Measurements from ENCODE around the gene CD247.

Gene CD247

DNA sequence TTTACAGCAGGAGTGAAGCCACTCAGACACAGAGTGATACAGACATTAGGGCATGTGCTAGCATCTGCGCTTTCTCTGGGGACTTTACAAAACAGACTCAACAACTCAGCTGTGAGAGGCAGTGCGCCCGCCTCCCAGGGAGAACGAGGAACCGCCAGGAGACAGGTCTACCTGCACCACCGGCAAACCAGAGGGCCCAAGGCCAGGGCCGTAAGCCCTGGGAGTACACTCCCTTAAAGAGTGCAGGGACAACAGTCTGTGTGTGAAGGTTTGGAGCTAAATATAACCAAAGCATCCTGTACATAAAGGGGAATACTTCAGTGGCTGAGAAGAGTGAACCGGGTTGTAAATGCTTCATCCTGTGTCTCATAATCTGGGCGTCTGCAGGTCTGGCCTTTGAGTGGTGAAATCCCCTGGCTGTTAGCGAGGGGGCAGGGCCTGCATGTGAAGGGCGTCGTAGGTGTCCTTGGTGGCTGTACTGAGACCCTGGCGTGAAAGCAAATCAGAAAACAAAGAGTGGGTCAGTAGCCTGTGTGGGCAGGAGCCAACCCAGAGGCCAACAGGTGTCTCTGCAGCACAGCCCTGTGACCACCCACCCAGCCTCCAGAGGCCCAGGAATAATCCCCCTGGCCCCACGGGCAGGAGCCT, 86.9 kb downstream of the CD247 start:
- peak; percentile 51 for FAIRE-seq
- no peak for DNase-seq (ENCODE audit: insufficient read length, low spot score)
- TF ChIP-seq SPI1 (IDR thresholded peaks at IDR 0.05; ENCODE audit: low read depth, low read length) (no peak), POLR2A (IDR thresholded peaks at IDR 0.05; ENCODE audit: low read depth, low read length) (no peak), POU2F2 (IDR thresholded peaks at IDR 0.05; ENCODE audit: low read depth, low read length) (peak; percentile 58; the same call in 1 of the 2 replicates), TAF1 (IDR thresholded peaks at IDR 0.05; ENCODE audit: low read depth, low read length) (no peak), POLR2AphosphoS5 (IDR thresholded peaks at IDR 0.05; ENCODE audit: low read depth, low read length) (no peak)

DNA sequence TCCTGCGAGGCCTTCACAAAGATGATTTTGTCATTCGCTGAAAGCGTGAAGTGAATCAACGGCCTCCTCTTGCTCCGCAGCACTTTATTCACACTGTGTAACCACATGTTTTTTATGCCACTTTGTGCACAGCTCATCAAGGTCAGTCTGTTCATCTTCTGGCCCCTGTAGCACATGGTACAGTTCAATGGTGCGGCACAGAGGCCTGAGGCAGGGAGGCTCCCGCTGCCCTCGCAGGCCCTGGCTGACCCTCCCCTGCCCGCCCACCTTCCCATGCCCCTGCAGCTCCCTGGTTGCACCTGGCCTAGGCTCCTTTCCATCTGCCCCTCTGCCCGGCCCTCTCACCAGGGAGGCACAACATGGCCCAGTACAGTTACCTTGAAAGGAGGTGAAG, 87.5 kb downstream of the CD247 start:
- TF ChIP-seq PAX5 (IDR thresholded peaks at IDR 0.05; ENCODE audit: insufficient read depth, low read length, severe bottlenecking) (no peak), SPI1 (IDR thresholded peaks at IDR 0.05; ENCODE audit: low read depth, low read length) (no peak), TAF1 (IDR thresholded peaks at IDR 0.05; ENCODE audit: low read depth, low read length) (no peak), POLR2A (IDR thresholded peaks at IDR 0.05; ENCODE audit: low read depth, low read length) (no peak), POLR2AphosphoS5 (IDR thresholded peaks at IDR 0.05; ENCODE audit: low read depth, low read length) (no peak), POU2F2 (IDR thresholded peaks at IDR 0.05; ENCODE audit: low read depth, low read length) (no peak)
- DNase-seq (ENCODE audit: insufficient read length, low spot score) (no peak), FAIRE-seq (peak; percentile 55)

DNA sequence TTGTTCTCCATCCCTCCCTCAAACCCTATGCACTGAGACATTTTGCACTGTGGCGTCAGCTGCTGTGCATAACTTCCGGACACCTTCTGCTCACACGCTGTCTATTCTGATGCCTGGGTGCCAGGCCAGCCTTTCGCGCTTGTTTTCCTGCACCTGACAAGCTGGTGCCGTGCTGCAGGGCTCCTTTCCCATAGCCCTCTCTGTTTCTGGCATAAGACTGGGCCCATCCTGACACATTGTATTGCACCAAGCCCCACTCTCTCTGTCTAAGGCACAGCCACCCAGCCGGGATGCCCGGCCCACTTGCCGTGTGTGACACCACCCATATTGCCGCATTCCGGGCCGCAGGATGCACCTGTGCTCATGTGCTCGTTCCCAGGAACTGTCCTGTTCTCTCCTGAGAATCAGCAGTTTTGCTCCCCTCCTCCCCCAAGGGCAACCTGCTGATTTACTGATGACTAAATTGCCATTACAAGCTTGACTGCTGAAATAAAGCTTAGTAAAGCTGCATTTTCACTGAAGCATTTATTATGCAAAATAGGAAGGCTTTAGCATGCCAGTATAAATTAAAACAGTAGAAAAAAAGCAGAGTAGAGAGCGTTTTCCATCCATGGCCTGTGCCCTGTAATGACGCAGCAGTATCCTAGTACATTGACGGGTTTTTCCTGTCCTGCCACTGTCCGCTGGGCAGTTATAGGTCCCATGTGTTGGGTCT, 88.0 kb downstream of the CD247 start:
- DNase-seq (ENCODE audit: insufficient read length, low spot score) = no peak
- TF ChIP-seq POLR2AphosphoS5 (IDR thresholded peaks at IDR 0.05; ENCODE audit: low read depth, low read length) (no peak), PAX5 (IDR thresholded peaks at IDR 0.05; ENCODE audit: insufficient read depth, low read length, severe bottlenecking) (no peak), POLR2A (IDR thresholded peaks at IDR 0.05; ENCODE audit: low read depth, low read length) (no peak), POU2F2 (IDR thresholded peaks at IDR 0.05; ENCODE audit: low read depth, low read length) (no peak)
- peak; percentile 91 for FAIRE-seq

DNA sequence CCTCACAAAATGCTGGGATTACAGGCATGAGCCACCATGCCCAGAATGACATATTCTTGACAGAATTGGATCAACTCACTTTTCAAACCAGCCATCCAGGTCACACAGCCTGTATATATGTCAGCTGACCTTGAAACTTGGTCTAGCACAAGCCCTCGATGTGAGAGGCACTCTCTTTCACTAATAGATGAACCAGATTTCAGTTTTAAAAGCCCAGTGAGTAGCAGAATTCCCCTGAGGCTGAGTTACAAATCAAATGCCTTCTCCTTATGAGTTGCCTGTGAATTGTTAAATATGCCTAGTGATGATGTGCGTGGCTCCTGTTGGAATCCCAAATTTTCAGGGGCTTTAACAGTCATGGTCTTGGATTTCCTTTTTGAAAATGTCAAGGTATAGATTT, 88.7 kb downstream of the CD247 start:
- TF ChIP-seq SPI1 (IDR thresholded peaks at IDR 0.05; ENCODE audit: low read depth, low read length) (no peak), POU2F2 (IDR thresholded peaks at IDR 0.05; ENCODE audit: low read depth, low read length) (no peak), POLR2AphosphoS5 (IDR thresholded peaks at IDR 0.05; ENCODE audit: low read depth, low read length) (no peak), TAF1 (IDR thresholded peaks at IDR 0.05; ENCODE audit: low read depth, low read length) (no peak), PAX5 (IDR thresholded peaks at IDR 0.05; ENCODE audit: insufficient read depth, low read length, severe bottlenecking) (no peak), POLR2A (IDR thresholded peaks at IDR 0.05; ENCODE audit: low read depth, low read length) (no peak)
- FAIRE-seq (no peak), DNase-seq (ENCODE audit: insufficient read length, low spot score) (no peak)

- FAIRE-seq (no peak), DNase-seq (ENCODE audit: insufficient read length, low spot score) (no peak)
- no peak for TF ChIP-seq PAX5 (IDR thresholded peaks at IDR 0.05; ENCODE audit: insufficient read depth, low read length, severe bottlenecking)
- TF ChIP-seq TAF1 (IDR thresholded peaks at IDR 0.05; ENCODE audit: low read depth, low read length) = no peak
- TF ChIP-seq POLR2A (IDR thresholded peaks at IDR 0.05; ENCODE audit: low read depth, low read length) = no peak
- TF ChIP-seq POU2F2 (IDR thresholded peaks at IDR 0.05; ENCODE audit: low read depth, low read length) = no peak
- TF ChIP-seq POLR2AphosphoS5 (IDR thresholded peaks at IDR 0.05; ENCODE audit: low read depth, low read length) = no peak
- no peak for TF ChIP-seq SPI1 (IDR thresholded peaks at IDR 0.05; ENCODE audit: low read depth, low read length)
These were observed 89.9 kb downstream of the CD247 start for GRCh38 chr1:167428395-167428794.

DNA sequence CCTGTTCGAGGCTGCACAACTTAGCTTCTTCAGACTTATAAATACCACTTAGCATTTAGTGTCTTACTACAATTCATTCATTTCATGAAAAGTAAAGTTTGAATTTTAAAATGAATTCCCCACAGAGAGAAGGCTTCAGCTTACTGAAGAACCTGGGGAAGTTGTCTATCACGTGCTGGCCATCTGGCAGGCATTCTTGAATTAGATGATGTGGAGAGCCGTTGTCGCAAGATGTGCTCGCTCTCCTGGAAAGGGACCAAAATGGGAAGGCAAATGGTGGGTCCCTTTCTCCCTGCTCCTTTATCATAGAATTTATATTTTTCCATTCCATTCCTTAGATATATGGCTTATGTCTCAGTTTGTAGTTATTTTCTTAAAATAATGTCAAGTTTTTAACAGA, 90.5 kb downstream of the CD247 start:
- no peak for TF ChIP-seq PAX5 (IDR thresholded peaks at IDR 0.05; ENCODE audit: insufficient read depth, low read length, severe bottlenecking)
- TF ChIP-seq POLR2A (IDR thresholded peaks at IDR 0.05; ENCODE audit: low read depth, low read length) = no peak
- TF ChIP-seq TAF1 (IDR thresholded peaks at IDR 0.05; ENCODE audit: low read depth, low read length) = no peak
- no peak for TF ChIP-seq POU2F2 (IDR thresholded peaks at IDR 0.05; ENCODE audit: low read depth, low read length)
- no peak for TF ChIP-seq SPI1 (IDR thresholded peaks at IDR 0.05; ENCODE audit: low read depth, low read length)
- no peak for TF ChIP-seq POLR2AphosphoS5 (IDR thresholded peaks at IDR 0.05; ENCODE audit: low read depth, low read length)
- no peak for DNase-seq (ENCODE audit: insufficient read length, low spot score)
- no peak for FAIRE-seq

GRCh38 chr1:167426716-167427115, 91.6 kb downstream of the CD247 start:
- TF ChIP-seq TAF1 (IDR thresholded peaks at IDR 0.05; ENCODE audit: low read depth, low read length) = no peak
- TF ChIP-seq POLR2A (IDR thresholded peaks at IDR 0.05; ENCODE audit: low read depth, low read length) = no peak
- TF ChIP-seq POU2F2 (IDR thresholded peaks at IDR 0.05; ENCODE audit: low read depth, low read length) = no peak
- no peak for TF ChIP-seq SPI1 (IDR thresholded peaks at IDR 0.05; ENCODE audit: low read depth, low read length)
- TF ChIP-seq PAX5 (IDR thresholded peaks at IDR 0.05; ENCODE audit: insufficient read depth, low read length, severe bottlenecking) = no peak
- TF ChIP-seq POLR2AphosphoS5 (IDR thresholded peaks at IDR 0.05; ENCODE audit: low read depth, low read length) = no peak
- no peak for DNase-seq (ENCODE audit: insufficient read length, low spot score)
- FAIRE-seq = no peak

DNA sequence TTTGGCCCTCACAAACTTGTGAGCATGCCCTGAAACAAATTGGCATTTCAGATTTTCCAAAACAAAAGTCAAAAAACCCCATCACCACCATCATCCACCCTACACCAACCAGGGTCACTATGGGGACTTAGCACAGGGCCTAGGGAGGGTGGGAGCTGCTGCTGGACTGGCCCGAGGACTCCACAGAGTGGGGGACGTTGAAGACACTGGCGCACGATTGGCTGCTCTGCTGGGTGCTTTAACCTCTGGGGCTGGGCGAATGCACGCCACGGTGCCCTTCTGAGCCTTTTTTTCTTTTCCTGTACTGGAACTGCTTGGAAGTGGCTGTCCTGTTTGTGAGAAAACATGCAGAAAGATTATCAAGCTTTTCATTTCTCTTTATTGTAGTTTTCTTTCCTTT, 92.8 kb downstream of the CD247 start:
- DNase-seq (ENCODE audit: insufficient read length, low spot score) (no peak), FAIRE-seq (no peak)
- TF ChIP-seq POU2F2 (IDR thresholded peaks at IDR 0.05; ENCODE audit: low read depth, low read length) (no peak), POLR2A (IDR thresholded peaks at IDR 0.05; ENCODE audit: low read depth, low read length) (no peak), SPI1 (IDR thresholded peaks at IDR 0.05; ENCODE audit: low read depth, low read length) (no peak), TAF1 (IDR thresholded peaks at IDR 0.05; ENCODE audit: low read depth, low read length) (no peak), POLR2AphosphoS5 (IDR thresholded peaks at IDR 0.05; ENCODE audit: low read depth, low read length) (no peak), PAX5 (IDR thresholded peaks at IDR 0.05; ENCODE audit: insufficient read depth, low read length, severe bottlenecking) (no peak)

DNA sequence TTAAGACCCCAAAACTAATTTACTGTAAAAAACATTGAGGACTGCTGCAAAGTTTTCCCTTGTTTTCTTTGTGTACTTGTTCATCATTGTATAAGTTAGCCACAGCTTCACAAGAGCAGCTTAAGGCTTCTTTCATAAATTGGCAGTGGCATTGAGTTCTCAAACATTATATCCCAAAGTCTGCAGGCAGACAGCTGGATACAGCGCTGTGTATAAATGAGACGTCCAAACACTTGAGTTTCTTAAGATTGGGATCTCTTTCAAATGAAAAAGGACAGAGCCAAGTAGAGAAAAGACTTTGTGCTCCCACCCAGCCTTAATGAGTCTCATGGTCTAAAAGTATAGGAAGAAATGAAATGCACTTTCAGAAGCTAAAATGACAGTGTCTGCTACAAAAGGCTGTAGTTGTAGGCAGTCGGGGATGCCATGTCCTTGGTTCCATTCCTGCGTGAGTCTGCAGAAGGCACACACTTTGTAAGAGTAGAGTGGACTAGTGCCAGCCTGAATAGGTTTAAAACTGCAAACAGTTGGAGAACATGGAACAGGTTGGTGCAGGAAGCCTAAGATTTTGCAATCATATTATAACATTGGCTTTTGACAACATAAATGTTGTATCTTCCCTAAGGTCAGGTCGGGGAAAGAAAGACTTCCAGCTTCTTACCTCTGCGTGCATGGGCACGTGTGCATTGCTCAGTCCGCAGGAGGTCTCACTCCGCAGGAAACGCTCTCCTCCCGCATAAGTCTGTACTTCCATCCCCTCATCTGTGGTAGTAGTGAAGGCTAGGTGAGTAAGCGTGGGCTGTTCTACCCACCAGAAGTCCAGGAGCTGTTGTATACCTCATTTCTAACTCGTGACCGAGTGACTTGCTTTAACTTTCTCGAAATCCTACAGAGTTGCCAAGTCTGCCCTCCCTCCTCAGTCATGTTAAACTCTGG, 94.4 kb downstream of the CD247 start:
- FAIRE-seq (no peak), DNase-seq (ENCODE audit: insufficient read length, low spot score) (no peak)
- no peak for TF ChIP-seq POLR2AphosphoS5 (IDR thresholded peaks at IDR 0.05; ENCODE audit: low read depth, low read length)
- TF ChIP-seq POU2F2 (IDR thresholded peaks at IDR 0.05; ENCODE audit: low read depth, low read length) = no peak
- no peak for TF ChIP-seq PAX5 (IDR thresholded peaks at IDR 0.05; ENCODE audit: insufficient read depth, low read length, severe bottlenecking)

Data from GM12891 (cell line).